ENCODE results near the gene ADAM8. TPM values are rescaled to one million over a fixed set of nuclear protein-coding genes. Genes with fewer than 3 reads are reported as not detected.

The ADAM8 gene
- total RNA-seq, 1 experiment from 2014 or later: 113 TPM

- H2AFZ ChIP-seq (ENCODE audit: low read length): no peak overlapping the region
- H3K4me1 ChIP-seq (ENCODE audit: insufficient read depth, low read length): peaks cover 23% of the 10 kb centered on the region
- peaks cover 27% of the 10 kb centered on the region; the same call in 1 of the 2 replicates for H3K36me3 ChIP-seq (ENCODE audit: low read depth, low read length)
- BruUV-seq (replicated peaks): TSS peak; percentile 76
- CTCF ChIA-PET: interaction anchor here (1.1 to 1.5 kb wide), 2 partner anchors 14 to 36 kb away, joined by 3 to 4 read pairs; no protein-coding TSS in a partner anchor
- H3K27me3 ChIP-seq (ENCODE audit: low read length): no peaks in the 10 kb centered on the region
- H3K4me3 ChIP-seq (ENCODE audit: low read length): no peak overlapping the region
- peak overlapping the region; percentile 64 for H3K9ac ChIP-seq (ENCODE audit: low read length)
- intact Hi-C loops (cut with micrococcal nuclease): no loop called here
- no peaks in the 10 kb centered on the region for H4K20me1 ChIP-seq (ENCODE audit: low read length)
- H3F3A ChIP-seq (ENCODE audit: low read length, unreplicated experiment): no peaks in the 10 kb centered on the region
- POLR2A ChIA-PET (ENCODE audit: unreplicated experiment): no interaction called here
- TF ChIP-seq EZH2 (IDR thresholded peaks at IDR 0.05; ENCODE audit: low read length, unreplicated experiment): no peak
- TF ChIP-seq, protein P1, sequence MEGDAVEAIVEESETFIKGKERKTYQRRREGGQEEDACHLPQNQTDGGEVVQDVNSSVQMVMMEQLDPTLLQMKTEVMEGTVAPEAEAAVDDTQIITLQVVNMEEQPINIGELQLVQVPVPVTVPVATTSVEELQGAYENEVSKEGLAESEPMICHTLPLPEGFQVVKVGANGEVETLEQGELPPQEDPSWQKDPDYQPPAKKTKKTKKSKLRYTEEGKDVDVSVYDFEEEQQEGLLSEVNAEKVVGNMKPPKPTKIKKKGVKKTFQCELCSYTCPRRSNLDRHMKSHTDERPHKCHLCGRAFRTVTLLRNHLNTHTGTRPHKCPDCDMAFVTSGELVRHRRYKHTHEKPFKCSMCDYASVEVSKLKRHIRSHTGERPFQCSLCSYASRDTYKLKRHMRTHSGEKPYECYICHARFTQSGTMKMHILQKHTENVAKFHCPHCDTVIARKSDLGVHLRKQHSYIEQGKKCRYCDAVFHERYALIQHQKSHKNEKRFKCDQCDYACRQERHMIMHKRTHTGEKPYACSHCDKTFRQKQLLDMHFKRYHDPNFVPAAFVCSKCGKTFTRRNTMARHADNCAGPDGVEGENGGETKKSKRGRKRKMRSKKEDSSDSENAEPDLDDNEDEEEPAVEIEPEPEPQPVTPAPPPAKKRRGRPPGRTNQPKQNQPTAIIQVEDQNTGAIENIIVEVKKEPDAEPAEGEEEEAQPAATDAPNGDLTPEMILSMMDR (conservative IDR thresholded peaks at IDR 0.05; ENCODE audit: low read depth, low read length): no peak
- TF ChIP-seq EZH2phosphoT487 (IDR thresholded peaks at IDR 0.05; ENCODE audit: borderline replicate concordance, low read length): no peak
- DNase-seq (no peak), ATAC-seq (no peak)
- no peaks in the 10 kb centered on the region; the same call in 1 of the 2 replicates for H3K79me2 ChIP-seq (ENCODE audit: low read length)
- no peaks in the 10 kb centered on the region for H3K9me2 ChIP-seq (replicated peaks; ENCODE audit: low read length)
- peak overlapping the region; percentile 69 for H3K4me2 ChIP-seq (ENCODE audit: low read length)
- H3K9me3 ChIP-seq (ENCODE audit: low read length): no peaks in the 10 kb centered on the region
- peak overlapping the region; percentile 94 for H3K27ac ChIP-seq (ENCODE audit: low read length)
These were observed 17.5 kb upstream of the ADAM8 start for GRCh38 chr10:133294189-133294588.

DNA sequence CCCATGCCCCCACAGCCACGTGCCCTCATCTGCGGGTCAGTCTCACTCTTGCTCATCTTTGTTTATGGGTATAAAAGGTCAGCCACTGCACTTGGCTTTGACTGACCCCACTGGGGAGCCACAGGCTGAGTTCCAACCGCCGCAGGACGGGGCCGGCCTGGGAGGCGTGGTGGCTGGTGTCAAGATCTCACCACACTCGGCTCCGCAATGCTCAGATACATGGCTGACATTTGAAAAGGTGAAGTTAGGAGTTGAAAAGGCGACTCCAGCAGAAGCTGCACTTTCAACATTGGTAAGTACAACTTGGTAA, 17.1 kb upstream of the ADAM8 start:
- DNase-seq: no peak
- CTCF ChIA-PET: interaction anchor here (1.1 to 1.5 kb wide), 2 partner anchors 14 to 36 kb away, joined by 3 to 4 read pairs; no protein-coding TSS in a partner anchor

More for the DNA sequence above, 17.1 kb upstream of the ADAM8 start:
- peak overlapping the region; percentile 69 for H3K4me2 ChIP-seq (ENCODE audit: low read length)
- peaks cover 23% of the 10 kb centered on the region for H3K4me1 ChIP-seq (ENCODE audit: insufficient read depth, low read length)
- ATAC-seq: peak; percentile 56; the same call in 1 of the 2 replicates
- peak overlapping the region; percentile 44; the same call in 1 of the 2 replicates for H3K4me3 ChIP-seq (ENCODE audit: low read length)
- no peaks in the 10 kb centered on the region for H3F3A ChIP-seq (ENCODE audit: low read length, unreplicated experiment)
- TF ChIP-seq EZH2 (IDR thresholded peaks at IDR 0.05; ENCODE audit: low read length, unreplicated experiment) (no peak), EZH2phosphoT487 (IDR thresholded peaks at IDR 0.05; ENCODE audit: borderline replicate concordance, low read length) (no peak)
- TF ChIP-seq, protein P1 (conservative IDR thresholded peaks at IDR 0.05; ENCODE audit: low read depth, low read length): no peak
- H3K9ac ChIP-seq (ENCODE audit: low read length): peak overlapping the region; percentile 64
- no peak overlapping the region for H2AFZ ChIP-seq (ENCODE audit: low read length)
- no peaks in the 10 kb centered on the region for H3K9me3 ChIP-seq (ENCODE audit: low read length)
- H3K27me3 ChIP-seq (ENCODE audit: low read length): no peaks in the 10 kb centered on the region
- POLR2A ChIA-PET (ENCODE audit: unreplicated experiment): interaction anchor here (0.6 kb wide), 1 partner anchor 28 kb away, joined by 4 read pairs; no protein-coding TSS in a partner anchor
- peak overlapping the region; percentile 94 for H3K27ac ChIP-seq (ENCODE audit: low read length)
- no peaks in the 10 kb centered on the region; the same call in 1 of the 2 replicates for H3K79me2 ChIP-seq (ENCODE audit: low read length)
- no TSS peak for BruUV-seq (replicated peaks)
- no peaks in the 10 kb centered on the region for H4K20me1 ChIP-seq (ENCODE audit: low read length)
- H3K36me3 ChIP-seq (ENCODE audit: low read depth, low read length): peaks cover 27% of the 10 kb centered on the region; the same call in 1 of the 2 replicates
- H3K9me2 ChIP-seq (replicated peaks; ENCODE audit: low read length): no peaks in the 10 kb centered on the region
- intact Hi-C loops (cut with micrococcal nuclease): loop anchor here (1.0 kb wide), 1 partner anchor 36 kb away; no protein-coding TSS in a partner anchor

Measured in PC-3 (cell line).